Islet precursor cell (in vitro differentiated cells): ENCODE measurements around the gene ZNF679.
"Not testable (repeated sequence)": the region's sequence is repeated elsewhere in the genome, so short reads cannot be mapped to it uniquely, and the experiment has no call there.

Experiments
- DNase-seq: peaks from one replicate; pipeline ENCODE4 v3.0.0-alpha.2; 2018

The ZNF679 gene

GRCh38 chr7:64228174-64228573 lies at the start of gene ZNF679:
Gene ZNF679, plus strand, starts transcription at chr7:64228474. Its CDS starts 20,644 bp downstream, at chr7:64249118.
- not testable (repeated sequence) for DNase-seq

GRCh38 chr7:64180989-64181388 lies 47.3 kb upstream of the ZNF679 start:
- no peak for DNase-seq

GRCh38 chr7:64181586-64181985 lies 46.7 kb upstream of the ZNF679 start:
- no peak for DNase-seq

GRCh38 chr7:64182036-64182790 lies 46.1 kb upstream of the ZNF679 start:
- no peak for DNase-seq

- DNase-seq, result no peak
These were observed 45.0 kb upstream of the ZNF679 start for GRCh38 chr7:64183126-64183742.

GRCh38 chr7:64183827-64184372 lies 44.4 kb upstream of the ZNF679 start:
- no peak for DNase-seq

- no peak for DNase-seq
These were observed 43.9 kb upstream of the ZNF679 start for GRCh38 chr7:64184376-64184775.

- no peak for DNase-seq
These were observed 40.9 kb upstream of the ZNF679 start for GRCh38 chr7:64187408-64187807.

GRCh38 chr7:64192148-64192704 lies 36.0 kb upstream of the ZNF679 start:
- DNase-seq, result no peak

- DNase-seq, result no peak
These were observed 35.5 kb upstream of the ZNF679 start for GRCh38 chr7:64192775-64193174.

GRCh38 chr7:64206903-64207302 lies 21.4 kb upstream of the ZNF679 start, which contains the start of gene ZNF735:
Gene ZNF735, plus strand, starts transcription at chr7:64207203. Its CDS starts 0 bp downstream, at chr7:64207203.
- DNase-seq, result no peak

- not testable (repeated sequence) for DNase-seq
These were observed 8.5 kb upstream of the ZNF679 start for GRCh38 chr7:64219710-64220298.

- no peak for DNase-seq
These were observed 4.9 kb upstream of the ZNF679 start for GRCh38 chr7:64223366-64223765.

GRCh38 chr7:64266341-64266919 lies 38.2 kb downstream of the ZNF679 start:
- DNase-seq, result no peak

GRCh38 chr7:64277630-64278029 lies 49.4 kb downstream of the ZNF679 start:
- DNase-seq, result no peak

GRCh38 chr7:64294701-64295420 lies 66.6 kb downstream of the ZNF679 start:
- DNase-seq, result no peak

GRCh38 chr7:64297418-64297817 lies 69.1 kb downstream of the ZNF679 start:
- DNase-seq, result not testable (repeated sequence)

GRCh38 chr7:64300641-64301405 lies 72.5 kb downstream of the ZNF679 start:
- no peak for DNase-seq

GRCh38 chr7:64307254-64308015 lies 79.2 kb downstream of the ZNF679 start:
- DNase-seq, result no peak

- no peak for DNase-seq
These were observed 79.7 kb downstream of the ZNF679 start for GRCh38 chr7:64308016-64308270.

- DNase-seq, result no peak
These were observed 82.2 kb downstream of the ZNF679 start for GRCh38 chr7:64310426-64310825.
